WTC11 (cell line): Measurements from ENCODE around the gene SIRPG. TPM values are rescaled to one million over a fixed set of nuclear protein-coding genes. Genes with fewer than 3 reads are reported as not detected.

Experiments used
- ATAC-seq: fragments of 200-7000 bp; cut with Tn5 transposase; 2 replicates; pipeline ENCODE4 v1.10.0; 2021; ENCODE audit warnings: mild to moderate bottlenecking, moderate library complexity
- CTCF ChIA-PET: fragments of 300-600 bp; sonication (Branson Sonifier 250); formaldehyde crosslinking; loops from one replicate; lab custom pipeline; 2021; ENCODE audit warnings: antibody characterized with exemption; lab: Charles Lee
- POLR2A ChIA-PET: fragments of 350-600 bp; sonication (Branson Sonifier 250); formaldehyde crosslinking; loops from one replicate; lab custom pipeline; 2021; ENCODE audit warnings: antibody characterized with exemption; lab: Charles Lee
- DNase-seq: peaks from one replicate; pipeline ENCODE4 v3.0.0; 2021; ENCODE audit warnings: low spot score
- H3K27ac Mint-ChIP-seq: 2 replicates; pipeline ENCODE4 v1.8.0; 2021; ENCODE audit warnings: mixed read lengths
- H3K27me3 Mint-ChIP-seq: 2 replicates; pipeline ENCODE4 v1.8.0; 2021; ENCODE audit warnings: low read depth, mild to moderate bottlenecking, moderate library complexity, mixed read lengths
- H3K36me3 Mint-ChIP-seq: 2 replicates; pipeline ENCODE4 v1.8.0; 2021; ENCODE audit warnings: mixed read lengths
- H3K4me1 Mint-ChIP-seq: 2 replicates; pipeline ENCODE4 v1.8.0; 2022; ENCODE audit warnings: mixed read lengths
- H3K4me3 Mint-ChIP-seq: 2 replicates; pipeline ENCODE4 v1.8.0; 2021; ENCODE audit warnings: mild to moderate bottlenecking, moderate library complexity, mixed read lengths
- H3K9me3 Mint-ChIP-seq: 2 replicates; pipeline ENCODE4 v1.8.0; 2021; ENCODE audit warnings: mixed read lengths
- AR ChIP-seq: fragments of 250-450 bp; sonication (Bioruptor Pico); IDR thresholded peaks from 2 replicates; pipeline ENCODE4 v1.9.0; 2021; ENCODE audit warnings: mild to moderate bottlenecking
- ATF1 ChIP-seq: sonication (generic); formaldehyde crosslinking; IDR thresholded peaks from 2 replicates; pipeline ENCODE4 v1.8.1; 2023; ENCODE audit warnings: mild to moderate bottlenecking, moderate library complexity, missing genetic modification reagents
- ATF6 ChIP-seq: sonication (generic); formaldehyde crosslinking; IDR thresholded peaks from 2 replicates; pipeline ENCODE4 v1.8.1; 2023; ENCODE audit warnings: mild to moderate bottlenecking, missing genetic modification reagents
- CBFB ChIP-seq: sonication (generic); formaldehyde crosslinking; IDR thresholded peaks from 2 replicates; pipeline ENCODE4 v1.8.1; 2022; ENCODE audit warnings: mild to moderate bottlenecking, low read depth, missing genetic modification reagents
- CDX4 ChIP-seq: fragments of 250-450 bp; sonication (Bioruptor Pico); IDR thresholded peaks from 2 replicates; pipeline ENCODE4 v1.9.0; 2021; ENCODE audit warnings: moderate library complexity, mild to moderate bottlenecking, inconsistent platforms, borderline replicate concordance
- EMX1 ChIP-seq: fragments of 250-450 bp; sonication (Bioruptor Pico); IDR thresholded peaks from 2 replicates; pipeline ENCODE4 v1.8.0; 2021; ENCODE audit warnings: mild to moderate bottlenecking
- ESRRA ChIP-seq: sonication (generic); formaldehyde crosslinking; IDR thresholded peaks from 2 replicates; pipeline ENCODE4 v1.8.1; 2022; ENCODE audit warnings: mild to moderate bottlenecking, missing genetic modification reagents, borderline replicate concordance
- ETV6 ChIP-seq: sonication (generic); formaldehyde crosslinking; IDR thresholded peaks from 2 replicates; pipeline ENCODE4 v1.8.1; 2022; ENCODE audit warnings: mild to moderate bottlenecking, missing genetic modification reagents
- FOXP1 ChIP-seq: sonication (generic); formaldehyde crosslinking; IDR thresholded peaks from 2 replicates; pipeline ENCODE4 v1.8.0; 2022; ENCODE audit warnings: missing genetic modification reagents, mild to moderate bottlenecking, moderate library complexity, borderline replicate concordance
- JUN ChIP-seq: sonication (generic); formaldehyde crosslinking; IDR thresholded peaks from 2 replicates; pipeline ENCODE4 v1.8.0; 2023; ENCODE audit warnings: mild to moderate bottlenecking, missing genetic modification reagents
- KAT7 ChIP-seq: sonication (generic); formaldehyde crosslinking; IDR thresholded peaks from 2 replicates; pipeline ENCODE4 v1.8.1; 2023; ENCODE audit warnings: missing genetic modification reagents, mild to moderate bottlenecking, borderline replicate concordance
- NFATC4 ChIP-seq: fragments of 250-450 bp; sonication (Bioruptor Pico); IDR thresholded peaks from 2 replicates; pipeline ENCODE4 v1.9.0; 2021; ENCODE audit warnings: mild to moderate bottlenecking
- NFYB ChIP-seq: sonication (generic); formaldehyde crosslinking; conservative IDR thresholded peaks from 2 replicates; pipeline ENCODE4 v1.8.0; 2022; ENCODE audit warnings: low read depth, missing genetic modification reagents
- PREB ChIP-seq: sonication (generic); formaldehyde crosslinking; IDR thresholded peaks from 2 replicates; pipeline ENCODE4 v1.8.1; 2022; ENCODE audit warnings: mild to moderate bottlenecking, missing genetic modification reagents, moderate library complexity, borderline replicate concordance
- TCF7 ChIP-seq: sonication (generic); formaldehyde crosslinking; IDR thresholded peaks from 2 replicates; pipeline ENCODE4 v1.8.0; 2022; ENCODE audit warnings: mild to moderate bottlenecking, low read depth, missing genetic modification reagents, moderate library complexity
- ZBTB21 ChIP-seq: sonication (generic); formaldehyde crosslinking; IDR thresholded peaks from 2 replicates; pipeline ENCODE4 v1.8.1; 2023; ENCODE audit warnings: mild to moderate bottlenecking, missing genetic modification reagents, borderline replicate concordance
- ZBTB43 ChIP-seq: sonication (generic); formaldehyde crosslinking; IDR thresholded peaks from 2 replicates; pipeline ENCODE4 v1.8.1; 2023; ENCODE audit warnings: mild to moderate bottlenecking, missing genetic modification reagents
- ZMAT4 ChIP-seq: fragments of 250-450 bp; sonication (Bioruptor Pico); IDR thresholded peaks from 2 replicates; pipeline ENCODE4 v1.9.0; 2021; ENCODE audit warnings: mild to moderate bottlenecking
- ZNF317 ChIP-seq: sonication (generic); formaldehyde crosslinking; IDR thresholded peaks from 2 replicates; pipeline ENCODE4 v1.8.1; 2023; ENCODE audit warnings: low read depth, mild to moderate bottlenecking, moderate library complexity, missing genetic modification reagents, borderline replicate concordance
- ZNF423 ChIP-seq: fragments of 250-450 bp; sonication (Bioruptor Pico); IDR thresholded peaks from 2 replicates; pipeline ENCODE4 v2.1.2; 2022; ENCODE audit warnings: mild to moderate bottlenecking, moderate library complexity
- ZNF512 ChIP-seq: sonication (generic); formaldehyde crosslinking; IDR thresholded peaks from 2 replicates; pipeline ENCODE4 v1.8.1; 2022; ENCODE audit warnings: missing genetic modification reagents, borderline replicate concordance
- total RNA-seq: library from RNA; stranded (reverse); gene quantifications from 3 replicates; pipeline ENCODE4 v1.2.3, GENCODE V29; 2021

The SIRPG gene
- total RNA-seq, 1 experiment from 2014 or later = not detected

- no peak for TF ChIP-seq CBFB
- no peak for TF ChIP-seq ETV6 (CRISPR knock-in tag)
- no peak for TF ChIP-seq ATF6
- TF ChIP-seq ATF1 (CRISPR knock-in tag) = no peak
- TF ChIP-seq ESRRA (CRISPR knock-in tag) = no peak
These were observed 11.7 kb upstream of the SIRPG start (continued) for GRCh38 chr20:1669304-1669703.

GRCh38 chr20:1667502-1668085, 10.0 kb upstream of the SIRPG start:
- peaks cover 20% of the 10 kb centered on the region for H3K4me1 Mint-ChIP-seq
- DNase-seq = no peak
- ATAC-seq = no peak
- CTCF ChIA-PET = no interaction called here
- no peak for TF ChIP-seq JUN (CRISPR knock-in tag)
- TF ChIP-seq ZNF512 (CRISPR knock-in tag) = 0 out of 2 replicates have a peak, but pooled peaks have one; percentile 41
- no peak for TF ChIP-seq ZMAT4 (CRISPR knock-in tag)
- peaks cover 12% of the 10 kb centered on the region for H3K36me3 Mint-ChIP-seq
- no peak overlapping the region for H3K4me3 Mint-ChIP-seq
- peaks cover 38% of the 10 kb centered on the region for H3K9me3 Mint-ChIP-seq
- H3K27me3 Mint-ChIP-seq = peaks cover 11% of the 10 kb centered on the region
- POLR2A ChIA-PET = no interaction called here
- H3K27ac Mint-ChIP-seq = no peak overlapping the region

- H3K27me3 Mint-ChIP-seq = peaks cover 11% of the 10 kb centered on the region
- POLR2A ChIA-PET = no interaction called here
- no peak overlapping the region for H3K4me3 Mint-ChIP-seq
- DNase-seq (no peak), ATAC-seq (no peak)
- H3K4me1 Mint-ChIP-seq = peaks cover 20% of the 10 kb centered on the region
- peaks cover 30% of the 10 kb centered on the region for H3K9me3 Mint-ChIP-seq
- CTCF ChIA-PET = no interaction called here
- H3K36me3 Mint-ChIP-seq = peaks cover 12% of the 10 kb centered on the region
- no peak overlapping the region for H3K27ac Mint-ChIP-seq
- no peak for TF ChIP-seq FOXP1
- TF ChIP-seq ZBTB21 = no peak
- TF ChIP-seq EMX1 (CRISPR knock-in tag) = no peak
- no peak for TF ChIP-seq PREB (CRISPR knock-in tag)
- no peak for TF ChIP-seq KAT7
- no peak for TF ChIP-seq ZNF423 (CRISPR knock-in tag)
- no peak for TF ChIP-seq AR (CRISPR knock-in tag)
- TF ChIP-seq TCF7 (CRISPR knock-in tag) = no peak
- no peak for TF ChIP-seq NFYB (CRISPR knock-in tag)
- no peak for TF ChIP-seq NFATC4 (CRISPR knock-in tag)
- no peak for TF ChIP-seq ZNF317 (CRISPR knock-in tag)
- TF ChIP-seq ATF1 (CRISPR knock-in tag) = no peak
- no peak for TF ChIP-seq ZBTB43
- no peak for TF ChIP-seq ATF6
- no peak for TF ChIP-seq CDX4 (CRISPR knock-in tag)
These were observed 9.2 kb upstream of the SIRPG start for GRCh38 chr20:1666802-1667201.
